Nephron (organoid): ENCODE results near the gene SMOC2.
A peak's percentile ranks its signal among the peaks of the same experiment; 100 is the strongest.

Source experiments
- H3K27ac Mint-ChIP-seq, 3 experiments: 2 replicates each; pipeline ENCODE4 v1.8.0; 2020; ENCODE audit warnings: mixed read lengths in 3 of 3, mild to moderate bottlenecking in 2 of 3, moderate library complexity in 1 of 3
- H3K27me3 Mint-ChIP-seq: 2 replicates; pipeline ENCODE4 v1.8.0; 2021; ENCODE audit warnings: low read depth, mild to moderate bottlenecking, moderate library complexity, mixed read lengths
- H3K36me3 Mint-ChIP-seq: 2 replicates; pipeline ENCODE4 v1.8.0; 2020; ENCODE audit warnings: low read depth, mixed read lengths
- H3K4me1 Mint-ChIP-seq: 2 replicates; pipeline ENCODE4 v1.8.0; 2020; ENCODE audit warnings: mixed read lengths
- H3K4me3 Mint-ChIP-seq, 3 experiments: 2 replicates each; pipeline ENCODE4 v1.8.0; 2020; ENCODE audit warnings: mild to moderate bottlenecking in 3 of 3, mixed read lengths in 3 of 3, moderate library complexity in 2 of 3
- H3K9me3 Mint-ChIP-seq: 2 replicates; pipeline ENCODE4 v1.8.0; 2020; ENCODE audit warnings: mixed read lengths
- CTCF ChIP-seq, 3 experiments: fragments of 200-600 bp; sonication (generic); IDR thresholded peaks; one replicate each; pipeline ENCODE4 v1.5.0; 2021; ENCODE audit warnings: antibody characterized with exemption in 3 of 3; ENCODE audit not compliant: unreplicated experiment in 3 of 3

Gene SMOC2

GRCh38 chr6:168440520-168441433 is at the start of gene SMOC2:
TSS of gene SMOC2 (plus strand) at chr6:168441184. CDS start at chr6:168441371, 187 bp downstream.
- H3K27ac Mint-ChIP-seq: peak within 1 kb of the TSS; percentile 31 to 72 (median 48)
- peaks cover 47% of the 10 kb centered on the region for H3K4me1 Mint-ChIP-seq
- TF ChIP-seq CTCF (IDR thresholded peaks at IDR 0.05; ENCODE audit: unreplicated experiment in 3 of 3): no peak
- H3K36me3 Mint-ChIP-seq: no peaks in the 10 kb centered on the region
- H3K4me3 Mint-ChIP-seq: peak within 1 kb of the TSS; percentile 82 to 91 (median 83)
- peaks cover 66% of the 10 kb centered on the region for H3K27me3 Mint-ChIP-seq
- H3K9me3 Mint-ChIP-seq: peaks cover 1% of the 10 kb centered on the region

- H3K4me1 Mint-ChIP-seq: peaks cover under 1% of the 10 kb centered on the region
- H3K27me3 Mint-ChIP-seq: peaks cover 39% of the 10 kb centered on the region
- no peak overlapping the region for H3K27ac Mint-ChIP-seq
- no peak for TF ChIP-seq CTCF (IDR thresholded peaks at IDR 0.05; ENCODE audit: unreplicated experiment in 3 of 3)
- H3K36me3 Mint-ChIP-seq: no peaks in the 10 kb centered on the region
- peaks cover 5% of the 10 kb centered on the region for H3K9me3 Mint-ChIP-seq
- H3K4me3 Mint-ChIP-seq: no peak overlapping the region
Measured at GRCh38 chr6:168393126-168393870, 47.7 kb upstream of the SMOC2 start.

- Mint-ChIP-seq H3K27ac (no peak overlapping the region), H3K27me3 (peaks cover 35% of the 10 kb centered on the region), H3K4me1 (peaks cover 1% of the 10 kb centered on the region), H3K4me3 (no peak overlapping the region), H3K36me3 (no peaks in the 10 kb centered on the region), H3K9me3 (peaks cover 9% of the 10 kb centered on the region)
- no peak for TF ChIP-seq CTCF (IDR thresholded peaks at IDR 0.05; ENCODE audit: unreplicated experiment in 3 of 3)
Measured at GRCh38 chr6:168394606-168395005, 46.4 kb upstream of the SMOC2 start.

- peaks cover 22% of the 10 kb centered on the region for H3K27me3 Mint-ChIP-seq
- no peaks in the 10 kb centered on the region for H3K36me3 Mint-ChIP-seq
- peaks cover 11% of the 10 kb centered on the region for H3K4me1 Mint-ChIP-seq
- no peak overlapping the region for H3K4me3 Mint-ChIP-seq
- peaks cover 17% of the 10 kb centered on the region for H3K9me3 Mint-ChIP-seq
- TF ChIP-seq CTCF (IDR thresholded peaks at IDR 0.05; ENCODE audit: unreplicated experiment in 3 of 3): no peak
- H3K27ac Mint-ChIP-seq: no peak overlapping the region
Measured at GRCh38 chr6:168395983-168396382, 45.0 kb upstream of the SMOC2 start.

GRCh38 chr6:168396561-168396960 is 44.4 kb upstream of the SMOC2 start:
- H3K4me3 Mint-ChIP-seq: no peak overlapping the region
- H3K4me1 Mint-ChIP-seq: peaks cover 11% of the 10 kb centered on the region
- no peaks in the 10 kb centered on the region for H3K36me3 Mint-ChIP-seq
- peaks cover 22% of the 10 kb centered on the region for H3K27me3 Mint-ChIP-seq
- TF ChIP-seq CTCF (IDR thresholded peaks at IDR 0.05; ENCODE audit: unreplicated experiment in 3 of 3): no peak
- peak overlapping the region in 1 of 3 experiments; percentile 28 for H3K27ac Mint-ChIP-seq
- peaks cover 17% of the 10 kb centered on the region for H3K9me3 Mint-ChIP-seq
